GM13977 (cell line): Measurements from ENCODE around the gene MAN2B2.
A peak's percentile ranks its signal among the peaks of the same experiment; 100 is the strongest.

Source experiments
- DNase-seq: peaks from one replicate; pipeline ENCODE4 v3.0.0; 2012; ENCODE audit warnings: low spot score
- in situ Hi-C: fragments of 300-500 bp; cut with MboI; formaldehyde crosslinking; loops from one replicate; pipeline ENCODE4 v1.12.0; 2022; ENCODE audit warnings: low sequenced_read_pairs, low pct_unique_long_range_greater_than_20kb, mixed read lengths, inconsistent platforms; ENCODE audit not compliant: unreplicated experiment
- TF ChIP-seq, protein P1 (sequence below): IDR thresholded peaks from 2 replicates; pipeline ENCODE4 v1.5.1; 2012; ENCODE audit warnings: mild to moderate bottlenecking, control low read depth; ENCODE audit not compliant: insufficient read depth; ENCODE audit errors: extremely low read depth, missing control alignments

The MAN2B2 gene

DNA sequence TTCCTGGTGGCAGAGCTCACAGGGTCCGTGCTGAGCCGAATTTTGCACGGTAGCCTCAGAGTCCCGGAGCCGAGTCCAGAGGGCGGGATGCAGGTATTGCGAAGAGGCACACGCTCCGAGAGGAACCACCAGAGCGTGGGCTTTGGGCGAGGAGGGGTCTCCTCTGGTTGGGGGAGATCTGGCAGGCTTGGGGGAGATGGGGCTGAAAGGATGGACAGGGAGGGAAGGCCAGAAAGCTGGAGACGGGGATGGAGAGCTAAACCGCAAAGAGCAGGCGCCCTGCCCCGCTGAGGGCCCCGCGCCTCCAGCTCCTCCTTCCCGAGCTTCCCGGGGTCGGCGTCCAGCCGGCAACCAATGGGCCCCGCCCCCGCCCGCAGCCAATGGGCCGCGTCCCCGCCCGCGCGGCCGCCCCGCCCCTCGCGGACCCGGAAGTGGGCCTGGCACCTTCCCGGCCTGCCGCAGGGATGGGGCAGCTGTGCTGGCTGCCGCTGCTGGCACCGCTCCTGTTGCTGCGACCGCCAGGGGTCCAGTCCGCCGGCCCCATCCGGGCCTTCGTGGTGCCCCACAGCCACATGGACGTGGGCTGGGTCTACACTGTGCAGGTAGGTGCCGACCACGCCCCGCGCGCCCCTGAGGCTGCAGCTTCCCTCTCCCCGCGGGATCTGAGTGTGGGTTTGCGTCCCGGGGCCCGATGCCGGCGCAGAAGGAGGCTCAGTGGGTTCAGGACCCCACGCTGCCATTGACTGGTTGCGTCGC lies at the start of gene MAN2B2:
TSS of gene MAN2B2 (plus strand) at position 443 of the 756 bp plus-strand sequence. CDS start at position 465, 22 bp downstream.
- TF ChIP-seq, protein P1, sequence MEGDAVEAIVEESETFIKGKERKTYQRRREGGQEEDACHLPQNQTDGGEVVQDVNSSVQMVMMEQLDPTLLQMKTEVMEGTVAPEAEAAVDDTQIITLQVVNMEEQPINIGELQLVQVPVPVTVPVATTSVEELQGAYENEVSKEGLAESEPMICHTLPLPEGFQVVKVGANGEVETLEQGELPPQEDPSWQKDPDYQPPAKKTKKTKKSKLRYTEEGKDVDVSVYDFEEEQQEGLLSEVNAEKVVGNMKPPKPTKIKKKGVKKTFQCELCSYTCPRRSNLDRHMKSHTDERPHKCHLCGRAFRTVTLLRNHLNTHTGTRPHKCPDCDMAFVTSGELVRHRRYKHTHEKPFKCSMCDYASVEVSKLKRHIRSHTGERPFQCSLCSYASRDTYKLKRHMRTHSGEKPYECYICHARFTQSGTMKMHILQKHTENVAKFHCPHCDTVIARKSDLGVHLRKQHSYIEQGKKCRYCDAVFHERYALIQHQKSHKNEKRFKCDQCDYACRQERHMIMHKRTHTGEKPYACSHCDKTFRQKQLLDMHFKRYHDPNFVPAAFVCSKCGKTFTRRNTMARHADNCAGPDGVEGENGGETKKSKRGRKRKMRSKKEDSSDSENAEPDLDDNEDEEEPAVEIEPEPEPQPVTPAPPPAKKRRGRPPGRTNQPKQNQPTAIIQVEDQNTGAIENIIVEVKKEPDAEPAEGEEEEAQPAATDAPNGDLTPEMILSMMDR: no peak
- in situ Hi-C loops: no loop called here
- DNase-seq: peak; percentile 98

DNA sequence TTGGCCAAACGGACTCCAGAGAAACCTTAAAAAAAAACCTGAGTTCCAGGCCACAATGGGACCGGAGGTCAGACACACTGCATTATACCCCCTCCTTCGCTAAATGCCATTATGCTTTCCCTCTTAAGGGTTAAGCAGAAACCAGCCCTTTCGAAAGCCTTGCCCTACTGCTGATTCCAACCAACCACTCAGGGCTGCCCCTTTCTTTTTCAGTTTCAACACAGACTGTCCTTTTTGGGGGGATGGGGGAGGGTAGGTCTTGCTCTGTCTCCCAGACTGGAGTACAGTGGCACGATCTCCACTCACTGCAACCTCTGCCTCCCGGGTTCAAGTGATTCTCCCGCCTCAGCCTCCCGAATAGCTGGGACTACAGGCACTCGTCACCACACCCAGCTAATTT lies 49.5 kb upstream of the MAN2B2 start:
- in situ Hi-C loops: no loop called here
- no peak for DNase-seq
- TF ChIP-seq, protein P1: no peak

DNA sequence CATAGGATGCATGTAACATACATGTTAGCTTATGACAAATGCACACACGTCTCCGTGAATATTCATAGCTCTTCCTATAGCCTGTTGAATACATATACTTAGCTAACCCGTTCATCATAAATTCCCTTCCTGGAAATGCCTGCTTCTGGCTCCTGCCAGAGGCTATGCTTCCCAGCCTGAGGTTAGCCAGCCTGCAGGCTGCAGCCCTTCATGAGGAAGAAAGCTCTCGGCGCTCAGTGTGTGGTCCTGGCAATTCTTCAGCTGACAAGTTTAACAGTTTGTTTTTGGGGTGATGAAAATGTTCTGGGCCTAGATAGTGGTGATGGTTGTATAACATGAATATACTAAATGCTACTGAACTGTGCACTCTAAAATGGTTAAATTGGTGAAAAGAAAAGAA lies 48.8 kb upstream of the MAN2B2 start:
- in situ Hi-C loops: no loop called here
- TF ChIP-seq, protein P1: no peak
- no peak for DNase-seq

DNA sequence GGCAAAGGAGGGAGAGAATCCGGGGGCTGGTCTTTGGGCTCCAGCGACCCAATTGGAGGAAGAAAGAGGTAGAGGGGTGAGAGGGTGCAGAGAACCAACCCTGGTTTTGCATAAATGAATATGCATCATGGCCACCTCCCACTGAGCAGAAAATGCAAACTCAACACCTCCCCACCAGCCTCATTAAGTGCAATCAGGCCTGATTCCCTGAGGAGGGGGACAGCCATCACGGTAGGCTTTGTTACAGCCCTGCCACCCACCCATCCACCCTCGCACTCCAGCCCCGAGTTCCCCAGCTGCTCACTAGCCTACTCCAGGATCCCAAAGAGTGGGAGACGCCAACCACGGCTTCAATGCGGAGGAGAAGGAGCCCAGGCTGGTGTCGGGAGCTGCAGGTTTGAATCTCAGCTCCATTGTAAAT lies 48.3 kb upstream of the MAN2B2 start:
- in situ Hi-C loops: no loop called here
- TF ChIP-seq, protein P1: no peak
- DNase-seq: no peak

DNA sequence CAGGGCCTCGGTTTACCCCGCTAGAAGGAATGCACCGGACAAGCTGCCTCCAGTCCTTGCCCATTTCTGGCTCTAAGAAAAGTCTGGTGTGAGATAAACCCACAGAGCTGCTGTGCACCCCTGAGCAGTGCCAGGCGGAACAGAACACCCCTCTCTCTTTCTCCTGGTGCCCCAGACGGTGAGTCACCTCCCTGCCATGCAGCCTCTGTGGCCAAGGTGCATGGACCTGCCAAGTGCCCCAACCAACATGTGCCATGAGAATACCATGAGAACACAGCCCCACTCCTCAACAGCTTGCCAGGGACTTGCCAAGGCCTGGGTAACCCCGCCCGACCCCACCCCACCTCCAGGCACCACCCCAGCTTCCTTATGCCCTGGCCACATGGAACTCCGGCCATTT lies 47.7 kb upstream of the MAN2B2 start:
- no peak for DNase-seq
- in situ Hi-C loops: no loop called here
- TF ChIP-seq, protein P1: no peak

DNA sequence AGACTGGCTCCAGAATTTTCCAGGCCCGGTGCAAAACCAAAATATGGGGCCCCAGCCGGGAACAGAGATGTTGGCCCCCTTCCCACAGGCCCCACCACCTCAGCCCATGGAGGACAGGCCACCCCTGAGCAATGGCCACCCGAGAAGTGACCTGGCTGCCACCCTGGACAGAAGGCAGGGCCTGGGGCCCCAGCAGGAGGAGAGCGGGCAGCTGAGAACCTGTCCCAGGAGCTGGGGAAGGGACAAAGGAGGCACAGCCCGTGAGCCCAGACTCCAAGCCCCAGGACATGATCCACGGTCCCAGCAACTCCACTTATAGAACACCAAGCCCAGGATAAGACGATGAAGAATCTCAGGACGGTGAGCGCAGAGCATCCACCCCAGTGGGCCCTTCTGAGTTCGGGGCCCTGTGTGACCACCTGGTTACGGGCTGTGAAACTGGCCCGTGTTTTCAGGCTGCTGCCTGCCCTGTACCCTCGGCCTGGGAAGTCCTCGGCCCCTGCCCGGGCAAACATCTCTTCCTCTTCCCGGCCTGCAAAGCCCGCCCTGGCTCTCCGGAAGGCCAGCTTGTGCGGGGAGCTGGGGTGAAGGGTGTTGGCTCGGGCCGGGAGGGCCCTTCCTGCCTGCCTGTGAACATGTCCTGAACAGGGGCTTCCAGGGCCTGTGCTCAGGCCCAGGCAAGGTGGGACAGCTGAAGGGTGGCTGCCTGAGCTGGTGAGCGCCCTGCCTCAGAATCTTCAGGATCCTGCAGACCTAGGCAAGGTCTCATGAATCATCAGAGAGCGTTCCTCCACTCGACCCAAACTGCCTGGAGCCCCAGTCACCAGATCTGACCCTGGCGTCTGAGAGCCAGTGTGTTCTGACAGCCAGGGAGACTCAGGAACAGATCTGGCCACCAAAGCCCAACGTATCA lies 47.0 kb upstream of the MAN2B2 start:
- in situ Hi-C loops: no loop called here
- TF ChIP-seq, protein P1: no peak
- no peak for DNase-seq
